ENCODE measurements around the gene ACTG1.

Gene ACTG1

DNA sequence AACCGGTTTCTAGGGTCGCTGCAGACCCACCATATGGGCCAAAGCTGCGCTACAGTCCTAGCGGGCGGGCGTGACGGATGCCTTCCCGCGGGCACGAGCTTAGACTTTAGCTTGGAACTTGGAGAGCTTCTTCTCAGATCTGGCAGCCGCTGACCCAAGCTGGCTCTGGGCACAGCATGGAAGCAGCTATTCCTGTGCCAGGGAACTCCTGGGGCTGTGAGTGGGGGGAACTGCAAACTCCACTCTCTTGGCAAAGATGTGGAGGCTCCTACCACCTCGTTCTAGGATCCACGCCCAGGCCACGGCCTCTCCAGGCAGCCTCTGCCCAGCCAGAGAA is 30.7 kb upstream of the ACTG1 start:
- H3K36me3 ChIP-seq (ENCODE audit: control insufficient read depth, insufficient read depth, low read length): peaks cover 36% of the 10 kb centered on the region
- TF ChIP-seq CTCF (IDR thresholded peaks at IDR 0.05; ENCODE audit: insufficient read depth, low read length, poor library complexity, severe bottlenecking): no peak
- H3K4me3 ChIP-seq (replicated peaks; ENCODE audit: low read depth, low read length): no peak overlapping the region
- DNase-seq (ENCODE audit: extremely low read depth, insufficient read length): no peak
- no peaks in the 10 kb centered on the region for H3K27me3 ChIP-seq (replicated peaks; ENCODE audit: control insufficient read depth, insufficient read depth, low read length)

DNA sequence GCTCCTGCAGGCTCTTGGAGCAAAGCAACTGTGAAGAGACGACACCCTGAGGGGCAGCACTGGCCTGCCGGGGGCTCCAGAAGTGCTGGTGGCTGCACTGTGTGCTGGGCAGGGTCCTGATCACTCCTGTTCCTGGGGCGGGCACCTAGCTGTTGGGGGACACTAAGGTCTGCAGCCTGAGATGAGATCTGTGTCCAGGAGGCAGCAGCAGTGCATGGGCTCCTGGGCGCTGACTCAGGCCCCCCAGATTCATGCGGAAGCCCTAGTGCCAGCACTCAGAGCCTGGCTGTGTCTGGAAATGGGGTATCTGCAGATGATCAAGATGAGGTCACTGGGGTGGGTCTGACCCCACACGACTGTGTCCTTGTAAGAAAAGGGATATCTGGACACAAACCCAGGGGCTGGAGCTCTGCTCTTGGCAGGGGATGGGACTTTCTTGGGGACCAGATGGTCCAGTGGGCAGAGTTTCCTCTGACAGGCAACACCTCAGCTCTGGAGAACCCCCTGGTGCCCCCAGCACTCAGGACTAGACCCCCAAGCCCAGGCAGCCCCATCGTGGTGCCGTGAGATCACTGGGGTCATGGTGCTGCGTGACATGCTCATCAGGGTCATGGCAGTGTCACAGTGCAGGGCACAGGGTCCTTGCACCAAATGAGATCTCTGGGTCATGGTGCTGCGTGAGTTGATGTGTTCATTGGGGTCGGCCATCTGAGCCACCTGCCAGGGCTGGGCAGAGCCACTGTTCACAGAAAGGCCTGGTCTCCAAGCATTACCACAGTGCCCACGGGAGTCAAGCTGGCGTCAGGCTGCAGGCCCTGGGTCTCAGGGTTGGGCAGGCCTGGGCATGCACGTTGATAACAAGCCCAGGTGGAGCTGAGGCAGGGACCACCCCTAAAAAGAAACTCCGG is 30.1 kb upstream of the ACTG1 start:
- H3K27me3 ChIP-seq (replicated peaks; ENCODE audit: control insufficient read depth, insufficient read depth, low read length): no peaks in the 10 kb centered on the region
- TF ChIP-seq CTCF (IDR thresholded peaks at IDR 0.05; ENCODE audit: insufficient read depth, low read length, poor library complexity, severe bottlenecking): no peak
- no peak overlapping the region for H3K4me3 ChIP-seq (replicated peaks; ENCODE audit: low read depth, low read length)
- DNase-seq (ENCODE audit: extremely low read depth, insufficient read length): peak; percentile 6
- peaks cover 34% of the 10 kb centered on the region for H3K36me3 ChIP-seq (ENCODE audit: control insufficient read depth, insufficient read depth, low read length)

- no peak overlapping the region for H3K4me3 ChIP-seq (replicated peaks; ENCODE audit: low read depth, low read length)
- no peaks in the 10 kb centered on the region for H3K27me3 ChIP-seq (replicated peaks; ENCODE audit: control insufficient read depth, insufficient read depth, low read length)
- peak; percentile 9 for DNase-seq (ENCODE audit: extremely low read depth, insufficient read length)
- TF ChIP-seq CTCF (IDR thresholded peaks at IDR 0.05; ENCODE audit: insufficient read depth, low read length, poor library complexity, severe bottlenecking): no peak
- peaks cover 27% of the 10 kb centered on the region for H3K36me3 ChIP-seq (ENCODE audit: control insufficient read depth, insufficient read depth, low read length)
Observed at GRCh38 chr17:81541123-81541522, 28.5 kb upstream of the ACTG1 start.

DNA sequence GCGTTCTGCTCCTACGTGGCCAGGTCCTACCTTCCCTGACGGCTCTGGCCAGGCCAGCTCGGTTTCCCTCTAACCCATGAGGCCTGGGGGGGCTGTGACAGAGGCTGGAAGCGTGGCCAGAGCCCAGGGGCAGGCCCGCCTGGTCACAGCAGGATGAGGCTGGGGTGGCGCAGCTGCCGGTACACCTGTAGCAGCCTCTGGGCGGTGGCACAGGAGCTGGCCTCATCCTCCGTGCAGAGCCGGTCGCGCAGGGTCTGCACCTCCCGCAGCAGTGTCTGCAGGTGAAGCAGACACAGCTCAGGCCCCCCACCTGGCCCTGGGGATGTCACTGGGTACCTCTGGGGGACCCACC is 28.1 kb upstream of the ACTG1 start:
- Histone ChIP-seq H3K27me3 (replicated peaks; ENCODE audit: control insufficient read depth, insufficient read depth, low read length) (no peaks in the 10 kb centered on the region), H3K4me3 (replicated peaks; ENCODE audit: low read depth, low read length) (no peak overlapping the region), H3K36me3 (ENCODE audit: control insufficient read depth, insufficient read depth, low read length) (peaks cover 23% of the 10 kb centered on the region)
- TF ChIP-seq CTCF (IDR thresholded peaks at IDR 0.05; ENCODE audit: insufficient read depth, low read length, poor library complexity, severe bottlenecking): no peak
- peak; percentile 7 for DNase-seq (ENCODE audit: extremely low read depth, insufficient read length)

- Histone ChIP-seq H3K27me3 (replicated peaks; ENCODE audit: control insufficient read depth, insufficient read depth, low read length) (no peaks in the 10 kb centered on the region), H3K4me3 (replicated peaks; ENCODE audit: low read depth, low read length) (no peak overlapping the region), H3K36me3 (ENCODE audit: control insufficient read depth, insufficient read depth, low read length) (peaks cover 21% of the 10 kb centered on the region)
- no peak for TF ChIP-seq CTCF (IDR thresholded peaks at IDR 0.05; ENCODE audit: insufficient read depth, low read length, poor library complexity, severe bottlenecking)
- DNase-seq (ENCODE audit: extremely low read depth, insufficient read length): peak; percentile 18
Observed at GRCh38 chr17:81539961-81540675, 27.5 kb upstream of the ACTG1 start.
